Measurements from ENCODE around the gene MYMX.
"Not testable (repeated sequence)": the region's sequence is repeated elsewhere in the genome, so short reads cannot be mapped to it uniquely, and the experiment has no call there.

The MYMX gene

GRCh38 chr6:44229376-44230033, 12.8 kb downstream of the MYMX start:
- DNase-seq (ENCODE audit: low spot score), result no peak
- Histone ChIP-seq H3K27ac (ENCODE audit: poor library complexity, severe bottlenecking) (no peak overlapping the region), H3K27me3 (ENCODE audit: insufficient read depth, poor library complexity, severe bottlenecking) (no peaks in the 10 kb centered on the region), H3K4me3 (ENCODE audit: severe bottlenecking) (no peak overlapping the region), H3K9me3 (ENCODE audit: severe bottlenecking) (no peaks in the 10 kb centered on the region), H3K4me1 (ENCODE audit: insufficient read depth, poor library complexity, severe bottlenecking) (peaks cover 6% of the 10 kb centered on the region), H3K36me3 (ENCODE audit: low read depth) (peaks cover 29% of the 10 kb centered on the region)
- TF ChIP-seq, protein P1, sequence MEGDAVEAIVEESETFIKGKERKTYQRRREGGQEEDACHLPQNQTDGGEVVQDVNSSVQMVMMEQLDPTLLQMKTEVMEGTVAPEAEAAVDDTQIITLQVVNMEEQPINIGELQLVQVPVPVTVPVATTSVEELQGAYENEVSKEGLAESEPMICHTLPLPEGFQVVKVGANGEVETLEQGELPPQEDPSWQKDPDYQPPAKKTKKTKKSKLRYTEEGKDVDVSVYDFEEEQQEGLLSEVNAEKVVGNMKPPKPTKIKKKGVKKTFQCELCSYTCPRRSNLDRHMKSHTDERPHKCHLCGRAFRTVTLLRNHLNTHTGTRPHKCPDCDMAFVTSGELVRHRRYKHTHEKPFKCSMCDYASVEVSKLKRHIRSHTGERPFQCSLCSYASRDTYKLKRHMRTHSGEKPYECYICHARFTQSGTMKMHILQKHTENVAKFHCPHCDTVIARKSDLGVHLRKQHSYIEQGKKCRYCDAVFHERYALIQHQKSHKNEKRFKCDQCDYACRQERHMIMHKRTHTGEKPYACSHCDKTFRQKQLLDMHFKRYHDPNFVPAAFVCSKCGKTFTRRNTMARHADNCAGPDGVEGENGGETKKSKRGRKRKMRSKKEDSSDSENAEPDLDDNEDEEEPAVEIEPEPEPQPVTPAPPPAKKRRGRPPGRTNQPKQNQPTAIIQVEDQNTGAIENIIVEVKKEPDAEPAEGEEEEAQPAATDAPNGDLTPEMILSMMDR (IDR thresholded peaks at IDR 0.05; ENCODE audit: poor library complexity, severe bottlenecking), result no peak
- ATAC-seq (ENCODE audit: low read depth), result no peak

DNA sequence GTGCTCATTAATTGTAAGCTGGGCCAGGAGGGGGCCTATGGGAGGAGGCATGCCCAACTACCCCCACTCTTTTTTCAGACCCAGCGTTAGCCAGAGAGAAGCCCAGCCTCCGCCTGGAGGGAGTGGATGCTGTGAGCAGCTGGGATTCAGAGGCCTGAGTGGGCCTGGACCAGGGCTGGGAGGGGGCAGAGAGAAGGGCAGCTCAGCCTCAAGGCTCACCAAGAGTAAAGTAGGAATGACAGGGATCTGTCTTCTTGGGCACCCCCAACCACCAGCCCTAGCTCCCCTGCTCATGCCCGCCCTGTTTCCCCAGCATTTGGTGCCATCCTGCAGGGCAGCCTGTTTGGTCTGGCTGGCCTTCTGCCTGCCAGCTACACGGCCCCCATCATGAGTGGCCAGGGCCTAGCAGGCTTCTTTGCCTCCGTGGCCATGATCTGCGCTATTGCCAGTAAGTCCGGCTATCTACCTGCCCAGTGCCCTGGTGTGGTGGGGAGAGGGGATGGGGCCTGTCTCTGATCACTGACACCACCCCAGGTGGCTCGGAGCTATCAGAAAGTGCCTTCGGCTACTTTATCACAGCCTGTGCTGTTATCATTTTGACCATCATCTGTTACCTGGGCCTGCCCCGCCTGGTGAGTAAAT, 13.4 kb downstream of the MYMX start:
- Histone ChIP-seq H3K27me3 (ENCODE audit: insufficient read depth, poor library complexity, severe bottlenecking) (no peaks in the 10 kb centered on the region), H3K4me1 (ENCODE audit: insufficient read depth, poor library complexity, severe bottlenecking) (no peaks in the 10 kb centered on the region), H3K27ac (ENCODE audit: poor library complexity, severe bottlenecking) (no peak overlapping the region), H3K36me3 (ENCODE audit: low read depth) (peaks cover 30% of the 10 kb centered on the region), H3K9me3 (ENCODE audit: severe bottlenecking) (no peaks in the 10 kb centered on the region), H3K4me3 (ENCODE audit: severe bottlenecking) (no peak overlapping the region)
- DNase-seq (ENCODE audit: low spot score), result no peak
- TF ChIP-seq, protein P1 (IDR thresholded peaks at IDR 0.05; ENCODE audit: poor library complexity, severe bottlenecking), result no peak
- ATAC-seq (ENCODE audit: low read depth), result no peak

DNA sequence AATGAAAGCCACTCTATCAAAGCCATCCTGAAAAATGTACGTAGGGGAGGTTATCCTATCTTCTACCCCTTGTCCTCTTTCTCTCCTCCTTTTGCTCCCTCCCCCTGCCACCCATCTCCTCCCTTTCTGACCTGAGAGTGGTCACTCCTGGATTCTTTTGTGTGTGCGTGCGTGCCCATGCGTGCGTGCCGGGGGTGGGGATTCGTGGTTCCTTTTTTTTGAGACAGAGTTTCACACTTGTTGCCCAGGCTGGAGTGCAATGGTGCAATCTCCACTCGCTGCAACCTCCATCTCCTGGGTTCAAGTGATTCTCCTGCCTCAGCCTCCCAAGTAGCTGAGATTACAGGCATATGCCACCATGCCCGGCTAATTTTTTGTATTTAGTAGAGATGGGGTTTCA, 14.7 kb downstream of the MYMX start:
- H3K4me3 ChIP-seq (ENCODE audit: severe bottlenecking); H3K27ac ChIP-seq (ENCODE audit: poor library complexity, severe bottlenecking); ATAC-seq (ENCODE audit: low read depth); DNase-seq (ENCODE audit: low spot score); H3K9me3 ChIP-seq (ENCODE audit: severe bottlenecking); H3K27me3 ChIP-seq (ENCODE audit: insufficient read depth, poor library complexity, severe bottlenecking); H3K4me1 ChIP-seq (ENCODE audit: insufficient read depth, poor library complexity, severe bottlenecking): not testable (repeated sequence)
- peaks cover 36% of the 10 kb centered on the region for H3K36me3 ChIP-seq (ENCODE audit: low read depth)

- Histone ChIP-seq H3K27me3 (ENCODE audit: insufficient read depth, poor library complexity, severe bottlenecking) (no peaks in the 10 kb centered on the region), H3K36me3 (ENCODE audit: low read depth) (peaks cover 32% of the 10 kb centered on the region), H3K4me1 (ENCODE audit: insufficient read depth, poor library complexity, severe bottlenecking) (peaks cover 7% of the 10 kb centered on the region), H3K27ac (ENCODE audit: poor library complexity, severe bottlenecking) (peak overlapping the region; percentile 64), H3K9me3 (ENCODE audit: severe bottlenecking) (no peaks in the 10 kb centered on the region), H3K4me3 (ENCODE audit: severe bottlenecking) (no peak overlapping the region)
- no peak for DNase-seq (ENCODE audit: low spot score)
- TF ChIP-seq, protein P1 (IDR thresholded peaks at IDR 0.05; ENCODE audit: poor library complexity, severe bottlenecking), result no peak
- ATAC-seq (ENCODE audit: low read depth), result no peak
Observed at GRCh38 chr6:44232676-44233566, 16.2 kb downstream of the MYMX start.

DNA sequence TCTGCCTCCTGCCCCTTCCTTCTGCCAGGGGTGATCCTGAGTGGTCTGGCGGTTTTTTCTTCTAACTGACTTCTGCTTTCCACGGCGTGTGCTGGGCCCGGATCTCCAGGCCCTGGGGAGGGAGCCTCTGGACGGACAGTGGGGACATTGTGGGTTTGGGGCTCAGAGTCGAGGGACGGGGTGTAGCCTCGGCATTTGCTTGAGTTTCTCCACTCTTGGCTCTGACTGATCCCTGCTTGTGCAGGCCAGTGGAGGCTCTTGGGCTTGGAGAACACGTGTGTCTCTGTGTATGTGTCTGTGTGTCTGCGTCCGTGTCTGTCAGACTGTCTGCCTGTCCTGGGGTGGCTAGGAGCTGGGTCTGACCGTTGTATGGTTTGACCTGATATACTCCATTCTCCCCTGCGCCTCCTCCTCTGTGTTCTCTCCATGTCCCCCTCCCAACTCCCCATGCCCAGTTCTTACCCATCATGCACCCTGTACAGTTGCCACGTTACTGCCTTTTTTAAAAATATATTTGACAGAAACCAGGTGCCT, 16.9 kb downstream of the MYMX start:
- Histone ChIP-seq H3K4me1 (ENCODE audit: insufficient read depth, poor library complexity, severe bottlenecking) (peaks cover 7% of the 10 kb centered on the region), H3K27me3 (ENCODE audit: insufficient read depth, poor library complexity, severe bottlenecking) (no peaks in the 10 kb centered on the region), H3K4me3 (ENCODE audit: severe bottlenecking) (no peak overlapping the region), H3K36me3 (ENCODE audit: low read depth) (peaks cover 32% of the 10 kb centered on the region), H3K27ac (ENCODE audit: poor library complexity, severe bottlenecking) (peak overlapping the region; percentile 64), H3K9me3 (ENCODE audit: severe bottlenecking) (no peaks in the 10 kb centered on the region)
- TF ChIP-seq, protein P1 (IDR thresholded peaks at IDR 0.05; ENCODE audit: poor library complexity, severe bottlenecking), result no peak
- DNase-seq (ENCODE audit: low spot score) (no peak), ATAC-seq (ENCODE audit: low read depth) (no peak)
